Dendritic cell treated with granulocyte-macrophage colony-stimulating factor and Interleukin-4, amounts not matched to agents 40 ng/mL and 50 ng/mL, for 4 days (primary cell): ENCODE data around the gene UBTF.

Source experiments
- H3K27ac Mint-ChIP-seq: one replicate; pipeline ENCODE4 v1.8.0; 2022; ENCODE audit warnings: mild to moderate bottlenecking, mixed read lengths
- H3K27me3 Mint-ChIP-seq: one replicate; pipeline ENCODE4 v1.8.0; 2022; ENCODE audit warnings: mild to moderate bottlenecking, mixed read lengths
- H3K36me3 Mint-ChIP-seq: one replicate; pipeline ENCODE4 v1.8.0; 2022; ENCODE audit warnings: low read depth, mixed read lengths
- H3K4me1 Mint-ChIP-seq: one replicate; pipeline ENCODE4 v1.8.0; 2022; ENCODE audit warnings: low read depth, mixed read lengths
- H3K4me3 Mint-ChIP-seq: one replicate; pipeline ENCODE4 v1.8.0; 2022; ENCODE audit warnings: mild to moderate bottlenecking, moderate library complexity, mixed read lengths
- H3K9me3 Mint-ChIP-seq: one replicate; pipeline ENCODE4 v1.8.0; 2022; ENCODE audit warnings: mixed read lengths
- intact Hi-C: fragments of 100-400 bp; cut with micrococcal nuclease; formaldehyde crosslinking; loops from one replicate; pipeline ENCODE4 v1.15.0; 2022

The UBTF gene

DNA sequence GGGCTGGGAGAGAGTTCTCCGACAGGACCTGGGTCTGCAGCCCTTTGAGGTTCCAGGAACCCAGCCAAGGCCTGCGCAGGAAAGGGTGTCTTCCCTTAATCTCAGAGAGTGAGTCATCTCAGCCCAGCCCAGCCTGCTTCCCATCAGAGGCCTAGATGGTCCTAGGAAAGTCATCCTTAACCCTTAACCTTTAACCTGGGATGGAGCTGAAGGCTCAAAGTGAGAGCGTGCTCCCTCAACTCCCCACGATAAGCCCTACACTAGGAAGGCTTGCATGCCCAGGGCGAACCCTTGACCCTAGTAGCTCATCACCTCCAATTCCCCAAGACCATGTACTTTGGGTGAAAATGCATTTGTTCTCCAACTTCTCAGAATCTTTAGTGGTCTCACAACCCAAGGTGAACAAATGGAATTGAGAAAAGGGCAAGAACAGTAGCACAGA, 15.0 kb downstream of the UBTF start:
- peak overlapping the region; percentile 71 for H3K27ac Mint-ChIP-seq
- intact Hi-C loops: loop anchor here (10.0 kb wide), 1 partner anchor 300 kb away; the partner anchor contains the start of gene GPATCH8
- H3K27me3 Mint-ChIP-seq: no peaks in the 10 kb centered on the region
- peaks cover 73% of the 10 kb centered on the region for H3K4me1 Mint-ChIP-seq
- H3K9me3 Mint-ChIP-seq: no peaks in the 10 kb centered on the region
- H3K4me3 Mint-ChIP-seq: no peak overlapping the region
- H3K36me3 Mint-ChIP-seq: peaks cover 46% of the 10 kb centered on the region

DNA sequence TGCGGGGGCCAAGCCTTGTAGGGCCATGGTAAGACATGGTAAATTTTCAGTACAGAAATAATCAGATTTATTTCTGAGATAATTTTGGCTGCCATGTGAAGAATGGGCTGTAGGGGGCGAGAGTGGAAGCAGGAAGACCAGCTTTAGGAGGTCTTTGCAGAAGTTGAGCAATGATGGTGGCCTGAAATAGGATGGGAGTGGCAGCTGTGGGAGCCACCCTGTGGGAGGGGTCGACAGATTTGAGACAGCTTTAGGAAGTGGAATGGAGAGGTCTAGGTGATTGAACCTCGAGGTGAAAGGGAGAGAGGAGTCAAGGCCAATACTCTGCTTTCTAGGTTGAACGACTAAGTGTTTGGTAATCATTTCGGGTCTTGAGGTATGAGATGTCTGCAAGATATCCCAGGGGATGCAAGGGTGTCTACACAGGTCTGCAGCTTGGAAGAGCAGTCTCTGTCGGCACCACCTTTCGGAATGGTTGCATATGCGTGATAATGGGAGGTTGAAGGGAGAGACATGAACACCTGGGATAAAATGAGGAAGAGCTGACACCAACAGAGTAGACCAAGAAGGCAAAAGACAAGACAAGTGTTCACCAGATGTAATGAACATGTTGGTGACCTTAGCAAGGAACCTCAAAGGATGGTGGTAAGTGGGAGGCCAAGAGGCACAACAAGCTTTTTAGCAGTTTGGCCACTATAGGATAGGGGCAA, 15.6 kb downstream of the UBTF start:
- Mint-ChIP-seq H3K4me1 (peaks cover 68% of the 10 kb centered on the region), H3K9me3 (no peaks in the 10 kb centered on the region), H3K27me3 (no peaks in the 10 kb centered on the region), H3K4me3 (peak overlapping the region; percentile 28), H3K27ac (peak overlapping the region; percentile 71), H3K36me3 (peaks cover 40% of the 10 kb centered on the region)
- intact Hi-C loops: loop anchor here (10.0 kb wide), 1 partner anchor 301 kb away; the partner anchor contains the start of gene GPATCH8

DNA sequence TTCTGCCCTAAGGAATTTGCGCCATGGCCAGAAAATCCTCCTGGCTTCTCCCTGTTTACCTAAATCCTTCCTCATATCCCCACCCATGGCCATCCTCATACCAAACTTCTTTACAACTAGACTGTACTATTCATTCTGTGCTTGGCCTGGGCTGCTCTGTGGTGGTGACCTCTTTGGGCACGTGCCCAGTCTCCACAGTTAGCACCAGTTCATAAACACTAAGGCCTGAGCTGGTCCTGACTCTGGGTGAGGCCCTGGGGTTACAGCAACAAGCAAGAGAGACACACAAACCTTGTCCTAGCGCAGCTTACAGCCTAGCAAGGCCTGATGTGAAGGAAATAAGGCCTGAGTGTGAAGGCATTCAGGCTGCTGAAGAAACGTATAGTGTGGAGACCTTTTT, 16.7 kb downstream of the UBTF start:
- Mint-ChIP-seq H3K27me3 (no peaks in the 10 kb centered on the region), H3K9me3 (no peaks in the 10 kb centered on the region), H3K36me3 (peaks cover 40% of the 10 kb centered on the region), H3K4me1 (peaks cover 65% of the 10 kb centered on the region), H3K4me3 (no peak overlapping the region), H3K27ac (peak overlapping the region; percentile 71)
- intact Hi-C loops: loop anchor here (10.0 kb wide), 1 partner anchor 302 kb away; the partner anchor contains the start of gene GPATCH8

DNA sequence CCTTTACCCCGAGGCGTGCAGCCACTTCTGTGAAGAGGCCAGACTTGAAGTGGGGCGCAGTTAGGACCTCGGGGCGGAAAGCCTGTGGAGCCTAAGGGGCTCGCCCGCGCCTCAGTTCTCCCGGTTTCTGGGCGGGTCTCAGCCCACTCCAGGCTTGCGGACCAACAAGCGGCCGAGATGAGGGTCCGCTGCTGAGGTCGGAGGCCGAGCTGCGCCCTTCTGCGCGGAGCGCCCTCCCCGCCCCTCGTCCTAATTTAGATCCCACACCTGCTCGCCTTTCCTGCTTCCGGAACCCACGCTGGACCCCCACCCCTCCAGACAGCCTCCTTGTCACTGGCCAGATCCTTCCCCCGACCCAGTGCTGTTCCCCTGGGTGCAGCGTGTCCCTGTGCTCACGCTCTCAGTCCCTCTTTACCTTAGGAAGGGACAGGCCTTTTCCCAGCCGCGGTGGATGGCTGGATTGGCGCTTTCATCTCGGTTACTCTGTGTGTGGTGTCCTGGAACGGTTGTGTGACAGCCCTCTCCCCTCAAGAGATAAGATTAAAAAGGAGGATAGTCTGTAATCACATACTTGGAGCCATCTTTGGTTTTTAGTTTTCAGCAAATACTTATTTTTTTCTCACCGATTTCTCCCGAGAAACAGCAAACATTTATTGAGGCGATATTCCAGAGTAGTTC, 18.9 kb downstream of the UBTF start:
- peak overlapping the region; percentile 97 for H3K27ac Mint-ChIP-seq
- H3K36me3 Mint-ChIP-seq: peaks cover 41% of the 10 kb centered on the region
- no peaks in the 10 kb centered on the region for H3K27me3 Mint-ChIP-seq
- peak overlapping the region; percentile 92 for H3K4me3 Mint-ChIP-seq
- intact Hi-C loops: loop anchor here (1.0 to 10.0 kb wide), 3 partner anchors 14 to 304 kb away; partner anchors contain the start of genes GPATCH8, TMUB2 and UBTF
- peaks cover 71% of the 10 kb centered on the region for H3K4me1 Mint-ChIP-seq
- no peaks in the 10 kb centered on the region for H3K9me3 Mint-ChIP-seq

DNA sequence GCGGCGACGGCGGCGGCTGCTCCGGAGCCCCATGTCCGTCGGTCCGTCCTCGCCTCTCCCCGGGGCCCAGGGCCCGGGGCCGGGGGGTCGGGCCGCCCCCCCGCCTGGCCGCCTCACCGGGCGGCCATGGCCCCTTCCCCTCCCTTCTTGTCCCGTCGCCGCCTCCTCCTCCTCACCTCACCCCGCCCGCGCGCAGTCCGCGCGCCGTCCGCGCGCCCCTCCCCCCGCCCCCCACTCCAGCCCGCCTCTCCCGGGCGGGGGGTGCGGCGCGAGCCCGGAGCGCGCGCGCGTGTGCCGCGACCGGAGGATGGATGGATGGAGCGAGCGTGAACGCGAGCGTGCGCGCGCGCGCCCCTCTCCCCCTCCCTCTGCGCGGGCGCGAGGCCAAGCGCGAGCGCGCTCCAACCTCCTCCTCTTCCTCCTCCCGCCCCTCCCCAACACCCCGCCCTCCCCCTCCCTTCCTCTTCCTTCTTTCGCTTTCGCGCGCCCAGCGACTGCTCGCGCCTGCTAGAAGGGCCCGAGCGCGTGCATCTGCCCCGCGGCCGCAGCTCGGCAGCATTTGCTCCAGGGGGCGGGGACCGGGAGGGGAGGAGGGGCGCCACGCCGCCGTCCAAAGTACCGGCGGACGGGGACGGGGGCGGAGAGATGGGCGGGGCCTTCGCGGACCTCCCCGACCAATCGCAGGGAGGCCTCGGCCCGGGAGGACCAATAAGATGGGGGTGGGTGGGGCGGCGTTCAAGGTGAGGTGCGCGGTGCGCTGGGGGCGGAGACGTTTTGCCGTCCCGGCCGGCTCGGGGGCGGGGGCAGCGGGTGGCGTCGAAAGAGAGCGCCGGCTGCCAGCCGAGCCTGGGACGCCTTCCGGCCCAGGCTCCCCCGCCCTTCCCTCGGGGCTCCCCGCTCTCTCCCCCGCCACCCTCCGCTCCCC, 19.7 kb downstream of the UBTF start, which contains the start of gene ATXN7L3:
Gene ATXN7L3 (minus strand): TSS at position 332 of the 925 bp plus-strand sequence. CDS start 1,814 bp downstream, outside the sequence.
- Mint-ChIP-seq H3K27me3 (no peaks in the 10 kb centered on the region), H3K4me1 (peaks cover 75% of the 10 kb centered on the region), H3K27ac (peak within 1 kb of the TSS; percentile 97), H3K4me3 (peak within 1 kb of the TSS; percentile 92), H3K36me3 (peaks cover 49% of the 10 kb centered on the region), H3K9me3 (no peaks in the 10 kb centered on the region)
- intact Hi-C loops: loop anchor here (1.0 to 10.0 kb wide), 3 partner anchors 14 to 305 kb away; partner anchors contain the start of genes GPATCH8, TMUB2 and UBTF

DNA sequence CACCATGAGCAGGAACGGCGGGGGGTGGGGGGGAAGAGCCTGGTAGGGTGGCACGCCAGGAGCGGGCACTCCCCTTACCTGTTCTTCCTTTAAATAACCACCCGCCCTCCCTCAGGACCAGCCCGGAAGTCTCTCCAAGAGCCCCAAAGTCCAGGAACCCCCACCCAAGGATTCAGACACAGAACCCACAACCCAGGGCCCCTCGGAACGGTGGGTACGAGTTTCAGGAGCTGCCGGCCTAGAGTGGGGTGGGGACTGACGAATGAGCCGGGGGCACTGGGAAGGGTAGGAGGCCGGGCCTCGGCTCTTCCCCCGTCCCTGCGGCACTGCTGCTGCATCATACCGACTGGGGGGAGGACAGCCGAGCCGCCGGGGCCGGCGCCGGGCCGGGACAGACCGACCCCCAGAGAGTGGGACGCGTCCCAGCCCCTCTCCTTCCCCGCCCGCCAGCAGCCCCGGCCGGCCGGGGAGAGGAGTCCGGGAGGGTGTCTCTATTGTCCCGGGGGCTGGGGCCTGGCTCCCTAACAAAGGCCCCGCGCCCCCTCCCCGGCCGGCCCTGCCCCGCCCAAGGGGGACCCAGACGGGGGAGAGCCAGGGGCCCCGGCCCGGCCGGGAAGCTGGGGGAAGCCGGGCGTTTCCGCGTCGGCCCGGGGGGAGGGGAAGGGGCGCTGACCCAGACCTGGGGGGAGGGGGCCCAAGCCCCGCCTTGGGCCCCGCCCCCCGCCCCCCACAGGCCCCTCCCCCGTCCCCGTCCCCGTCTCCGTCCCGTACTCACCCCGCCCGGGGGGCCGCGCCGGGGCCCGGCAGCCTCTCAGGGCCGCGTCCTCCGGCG, 20.5 kb downstream of the UBTF start:
- Mint-ChIP-seq H3K27me3 (no peaks in the 10 kb centered on the region), H3K4me3 (peak overlapping the region; percentile 83), H3K36me3 (peaks cover 58% of the 10 kb centered on the region), H3K9me3 (no peaks in the 10 kb centered on the region), H3K27ac (peak overlapping the region; percentile 94), H3K4me1 (peaks cover 72% of the 10 kb centered on the region)
- intact Hi-C loops: no loop called here

DNA sequence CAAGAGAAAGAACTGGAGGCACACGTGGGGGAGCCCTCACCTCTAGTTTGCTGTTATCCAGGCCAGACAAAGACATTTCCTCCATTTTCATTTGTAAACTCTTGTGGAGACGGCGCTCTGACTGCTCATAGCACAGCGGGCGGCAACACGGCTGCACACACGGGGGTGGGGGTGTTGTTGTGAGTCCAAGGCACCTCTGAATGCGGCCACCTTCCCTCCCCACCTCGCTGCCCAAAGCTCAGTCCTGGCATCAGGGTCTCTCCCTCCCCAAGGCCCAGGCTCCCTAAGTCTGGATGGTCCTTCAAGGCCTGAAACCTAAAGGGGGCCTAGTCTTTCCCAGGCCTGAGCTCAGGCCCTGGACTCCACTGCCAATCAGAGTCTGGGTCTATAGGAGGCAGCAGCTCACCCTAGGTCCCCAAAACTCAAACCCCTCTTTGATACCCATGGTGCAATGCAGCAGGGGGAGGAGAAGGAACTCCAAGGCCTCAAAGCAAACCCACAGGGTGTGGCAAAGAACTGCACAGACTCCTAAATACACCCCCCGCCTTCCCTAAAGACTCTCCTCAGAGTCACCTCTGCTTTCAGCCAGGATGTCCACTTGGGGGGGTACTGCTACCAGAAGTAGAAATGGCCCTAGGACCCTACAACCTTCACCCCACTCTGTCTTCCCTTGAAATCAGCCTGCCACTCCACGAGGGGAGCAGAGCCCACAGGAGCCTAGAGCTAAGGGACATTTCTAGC, 21.3 kb downstream of the UBTF start:
- Mint-ChIP-seq H3K4me3 (peak overlapping the region; percentile 83), H3K27me3 (no peaks in the 10 kb centered on the region), H3K9me3 (no peaks in the 10 kb centered on the region), H3K4me1 (peaks cover 72% of the 10 kb centered on the region), H3K36me3 (peaks cover 66% of the 10 kb centered on the region), H3K27ac (peak overlapping the region; percentile 94)
- intact Hi-C loops: no loop called here

DNA sequence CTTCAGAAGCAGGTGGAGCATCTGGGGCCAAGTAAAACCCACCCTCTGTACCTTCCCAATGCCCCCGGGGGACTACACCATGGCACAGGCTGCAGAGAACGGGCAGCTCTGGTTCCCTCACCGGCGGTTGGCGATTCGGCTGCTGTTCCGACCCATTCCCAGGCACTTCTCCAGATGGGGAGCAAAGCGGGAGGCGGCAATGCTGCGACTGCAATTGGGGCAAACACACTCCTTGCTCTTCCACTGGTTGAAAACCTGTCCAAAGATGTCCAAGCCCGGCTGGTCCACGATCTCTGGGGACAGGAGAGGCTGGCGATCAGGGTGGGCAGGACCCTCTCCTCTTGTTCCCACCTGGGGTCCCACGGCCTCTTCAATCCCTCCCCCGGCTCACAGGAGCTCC, 22.4 kb downstream of the UBTF start:
- Mint-ChIP-seq H3K4me3 (peak overlapping the region; percentile 83), H3K27me3 (no peaks in the 10 kb centered on the region), H3K36me3 (peaks cover 76% of the 10 kb centered on the region), H3K27ac (peak overlapping the region; percentile 94), H3K4me1 (peaks cover 72% of the 10 kb centered on the region), H3K9me3 (no peaks in the 10 kb centered on the region)
- intact Hi-C loops: no loop called here

DNA sequence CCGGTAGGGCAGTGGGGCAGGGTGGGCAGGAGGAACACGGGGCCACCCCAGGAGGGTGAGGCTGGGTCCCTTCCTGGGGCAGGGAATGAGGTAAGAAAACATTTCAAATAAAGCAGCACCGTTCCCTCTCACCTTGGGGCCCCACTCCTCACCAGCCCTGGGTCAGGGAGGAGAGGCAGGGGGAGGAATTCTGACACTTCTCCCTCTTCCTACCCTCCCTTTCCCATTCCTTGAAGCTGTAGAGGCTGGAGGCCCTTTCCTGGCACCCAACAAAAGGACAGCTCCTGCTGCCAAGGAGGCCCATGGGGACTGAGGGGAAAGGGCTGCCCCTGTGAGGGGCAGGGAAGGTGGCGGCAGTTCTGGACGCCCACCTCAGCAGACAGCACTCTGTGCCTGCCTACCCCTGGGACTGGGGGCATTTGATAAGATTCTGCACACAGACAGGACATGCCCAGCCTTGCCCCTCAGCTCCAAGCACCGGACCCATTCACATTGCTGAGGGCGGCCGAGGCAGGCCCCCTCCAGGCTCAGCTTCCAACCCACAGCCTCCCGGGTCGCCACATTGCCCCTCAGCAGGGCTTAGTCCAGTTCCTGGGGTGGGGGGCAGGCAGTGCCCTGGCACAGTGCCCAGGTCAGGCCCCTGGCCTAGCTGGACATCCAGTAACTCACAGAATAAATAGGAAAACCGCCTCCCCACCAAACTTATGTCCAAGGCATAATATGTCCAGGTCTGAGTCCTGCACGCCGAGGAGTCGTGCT, 26.0 kb downstream of the UBTF start:
- intact Hi-C loops: no loop called here
- peaks cover 97% of the 10 kb centered on the region for H3K36me3 Mint-ChIP-seq
- no peaks in the 10 kb centered on the region for H3K9me3 Mint-ChIP-seq
- H3K4me1 Mint-ChIP-seq: peaks cover 81% of the 10 kb centered on the region
- H3K27me3 Mint-ChIP-seq: no peaks in the 10 kb centered on the region
- no peak overlapping the region for H3K4me3 Mint-ChIP-seq
- H3K27ac Mint-ChIP-seq: peak overlapping the region; percentile 82

DNA sequence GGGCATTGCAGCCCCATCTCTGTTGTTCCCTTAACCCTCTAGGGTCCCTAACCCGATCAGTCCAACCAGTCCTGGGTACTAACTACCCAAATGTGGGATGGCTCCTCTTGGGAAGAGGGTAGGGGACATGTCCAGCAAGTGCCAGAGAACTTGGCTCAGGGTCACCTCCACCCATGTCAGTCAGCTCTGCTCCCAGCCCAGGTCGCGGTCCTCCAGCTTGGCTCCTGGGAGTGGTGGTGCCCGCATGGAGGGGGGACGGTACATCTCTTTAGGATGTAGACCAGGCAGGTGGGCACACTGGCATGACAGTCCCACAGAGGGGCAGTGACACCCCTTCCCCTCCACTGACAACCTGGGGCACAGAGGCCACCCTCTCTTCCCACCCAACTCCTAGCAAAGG, 26.7 kb downstream of the UBTF start:
- H3K4me1 Mint-ChIP-seq: peaks cover 82% of the 10 kb centered on the region
- intact Hi-C loops: no loop called here
- H3K27me3 Mint-ChIP-seq: no peaks in the 10 kb centered on the region
- no peaks in the 10 kb centered on the region for H3K9me3 Mint-ChIP-seq
- peak overlapping the region; percentile 82 for H3K27ac Mint-ChIP-seq
- H3K4me3 Mint-ChIP-seq: no peak overlapping the region
- peaks cover 92% of the 10 kb centered on the region for H3K36me3 Mint-ChIP-seq

DNA sequence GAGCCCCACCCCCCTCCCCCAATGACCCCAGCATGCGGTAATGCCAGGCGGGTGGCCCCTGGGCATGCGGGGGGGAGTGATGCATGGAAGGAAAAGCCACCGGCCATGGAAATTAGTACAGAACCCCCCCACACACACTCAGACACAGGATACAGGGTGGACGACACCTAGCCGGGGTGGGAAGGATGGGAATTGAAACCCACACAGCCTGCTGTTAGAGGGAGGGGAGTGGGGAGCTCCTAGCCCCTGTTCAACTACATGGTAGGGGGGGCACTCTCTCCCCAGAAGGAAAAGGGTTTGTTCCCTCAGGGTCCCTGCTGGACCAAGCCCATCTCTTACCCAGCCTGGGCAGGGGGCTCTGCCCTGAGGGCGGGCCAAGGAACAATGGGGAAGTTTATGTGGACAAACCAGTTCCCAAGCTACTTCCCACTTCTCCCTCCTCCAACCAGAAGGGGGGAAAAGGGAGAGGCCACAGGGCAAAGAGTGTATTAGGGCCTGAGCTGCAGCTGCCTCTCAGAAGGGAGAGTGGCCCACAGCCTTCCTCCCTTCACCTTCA, 27.5 kb downstream of the UBTF start:
- Mint-ChIP-seq H3K9me3 (no peaks in the 10 kb centered on the region), H3K27ac (peak overlapping the region; percentile 82), H3K4me3 (peak overlapping the region; percentile 32), H3K36me3 (peaks cover 89% of the 10 kb centered on the region), H3K27me3 (no peaks in the 10 kb centered on the region), H3K4me1 (peaks cover 75% of the 10 kb centered on the region)
- intact Hi-C loops: no loop called here
